Karpas-422 (cell line): ENCODE data around the gene BTBD17. TPM values are rescaled to one million over a fixed set of nuclear protein-coding genes. Genes with fewer than 3 reads are reported as not detected.

ENCODE experiments used
- DNase-seq: peaks from one replicate; pipeline ENCODE4 v3.0.0-alpha.2; 2015
- H2AFZ ChIP-seq: fragments of 200-600 bp; sonication (generic); 2 replicates; pipeline ENCODE4 v1.6.1; 2014; ENCODE audit warnings: antibody characterized with exemption, low read length, mixed read lengths
- H3K27ac ChIP-seq: fragments of 200-600 bp; sonication (generic); 2 replicates; pipeline ENCODE4 v1.5.1; 2014; ENCODE audit warnings: mild to moderate bottlenecking, low read length, moderate library complexity
- H3K27me3 ChIP-seq: fragments of 200-600 bp; sonication (generic); 2 replicates; pipeline ENCODE4 v1.6.1; 2014; ENCODE audit warnings: low read length, mixed read lengths
- H3K36me3 ChIP-seq: fragments of 200-600 bp; sonication (generic); 2 replicates; pipeline ENCODE4 v1.6.1; 2014; ENCODE audit warnings: low read length, mixed read lengths; ENCODE audit not compliant: insufficient read depth
- H3K4me1 ChIP-seq: fragments of 200-600 bp; sonication (generic); 2 replicates; pipeline ENCODE4 v1.6.1; 2014; ENCODE audit warnings: mild to moderate bottlenecking, low read length, mixed read lengths
- H3K4me2 ChIP-seq: fragments of 200-600 bp; sonication (generic); 2 replicates; pipeline ENCODE4 v1.6.1; 2014; ENCODE audit warnings: low read length, low read depth, mild to moderate bottlenecking; ENCODE audit not compliant: poor library complexity, severe bottlenecking
- H3K4me3 ChIP-seq: fragments of 200-600 bp; sonication (generic); 2 replicates; pipeline ENCODE4 v1.5.1; 2014; ENCODE audit warnings: mild to moderate bottlenecking, antibody characterized with exemption, low read length, mixed read lengths
- H3K79me2 ChIP-seq: fragments of 200-600 bp; sonication (generic); 2 replicates; pipeline ENCODE4 v1.6.1; 2014; ENCODE audit warnings: mild to moderate bottlenecking, low read length, mixed read lengths
- H3K9ac ChIP-seq: fragments of 200-600 bp; sonication (generic); 2 replicates; pipeline ENCODE4 v1.6.0; 2014; ENCODE audit warnings: low read length
- H3K9me2 ChIP-seq: fragments of 200-600 bp; sonication (generic), shearing (Covaris generic); replicated peaks from 2 replicates; pipeline ENCODE4 v1.6.0; 2014; ENCODE audit warnings: mild to moderate bottlenecking, low read length, moderate library complexity; ENCODE audit not compliant: insufficient read depth
- H3K9me3 ChIP-seq: fragments of 300-700, 200-600 bp; sonication (generic); 2 replicates; pipeline ENCODE4 v1.6.1; 2014; ENCODE audit warnings: low read length, mixed read lengths
- H4K20me1 ChIP-seq: fragments of 200-600 bp; sonication (generic); 2 replicates; pipeline ENCODE4 v1.6.1; 2014; ENCODE audit warnings: mild to moderate bottlenecking, antibody characterized with exemption, low read length, low read depth; ENCODE audit not compliant: insufficient read depth
- total RNA-seq: library from RNA; depleted of rRNA; stranded (reverse); fragments of >200 nt; shearing (Covaris generic); gene quantifications from 2 replicates; pipeline ENCODE4 v1.2.3, GENCODE V29; 2014; ENCODE audit warnings: low replicate concordance

The BTBD17 gene
- total RNA-seq, 1 experiment from 2014 or later, result not detected

- H3K4me2 ChIP-seq, result no peak overlapping the region
- H3K4me1 ChIP-seq, result no peaks in the 10 kb centered on the region
- H3K9ac ChIP-seq, result no peak overlapping the region
- no peaks in the 10 kb centered on the region for H3K9me2 ChIP-seq
- no peak overlapping the region for H3K27ac ChIP-seq
- H3K79me2 ChIP-seq, result no peaks in the 10 kb centered on the region
- no peaks in the 10 kb centered on the region for H3K36me3 ChIP-seq
- H2AFZ ChIP-seq, result no peak overlapping the region
- no peaks in the 10 kb centered on the region for H4K20me1 ChIP-seq
- no peak for DNase-seq
- no peak overlapping the region for H3K4me3 ChIP-seq
- no peaks in the 10 kb centered on the region for H3K9me3 ChIP-seq
- no peaks in the 10 kb centered on the region for H3K27me3 ChIP-seq
These were observed 3.0 kb downstream of the BTBD17 start for GRCh38 chr17:74358697-74359096.

GRCh38 chr17:74357466-74357809, 4.2 kb downstream of the BTBD17 start:
- Histone ChIP-seq H3K4me3 (no peak overlapping the region), H3K4me2 (no peak overlapping the region), H3K9ac (no peak overlapping the region), H4K20me1 (no peaks in the 10 kb centered on the region), H3K4me1 (no peaks in the 10 kb centered on the region), H3K79me2 (no peaks in the 10 kb centered on the region), H3K27me3 (no peaks in the 10 kb centered on the region), H2AFZ (no peak overlapping the region), H3K27ac (no peak overlapping the region), H3K9me3 (no peaks in the 10 kb centered on the region), H3K36me3 (no peaks in the 10 kb centered on the region), H3K9me2 (no peaks in the 10 kb centered on the region)
- no peak for DNase-seq

DNA sequence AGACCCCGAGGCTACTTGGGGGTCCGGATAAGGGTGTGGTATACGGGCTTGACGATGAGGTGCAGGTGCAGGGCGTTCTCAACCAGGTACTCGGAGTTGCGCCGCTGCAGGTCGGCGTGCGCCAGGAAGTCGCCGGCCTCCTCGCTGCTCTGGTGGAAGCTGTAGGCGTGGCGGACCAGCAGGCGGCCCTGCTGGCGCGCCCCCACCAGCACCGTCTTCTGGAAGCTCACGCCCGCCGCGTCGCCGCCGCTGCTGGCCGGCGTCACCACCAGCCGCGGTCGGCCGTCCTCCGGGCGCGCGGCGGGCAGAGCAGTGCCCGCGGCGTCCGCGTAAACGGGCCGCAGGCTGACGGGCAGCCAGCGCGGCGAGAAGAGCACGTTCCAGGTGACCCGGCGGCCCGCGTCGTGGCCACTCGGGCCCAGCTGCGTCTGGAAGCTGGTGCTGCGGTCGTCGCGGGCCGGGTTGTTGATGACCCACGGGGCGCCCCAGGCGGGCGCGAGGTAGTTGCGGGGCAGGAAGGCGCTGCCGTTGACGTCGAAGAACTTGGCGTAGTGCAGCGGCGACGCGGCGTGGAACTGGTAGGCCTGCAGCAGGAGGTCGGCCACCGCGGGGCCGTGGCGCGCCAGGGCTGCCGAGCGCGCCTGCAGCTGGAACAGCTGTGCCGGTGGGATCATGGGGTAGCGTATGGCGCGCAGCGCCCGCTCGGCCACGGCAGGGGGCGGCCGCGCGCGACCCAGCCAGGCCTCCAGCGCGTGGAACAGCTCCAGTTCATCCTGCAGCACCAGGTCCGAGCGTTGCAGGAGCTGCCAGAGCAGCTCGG, 4.8 kb downstream of the BTBD17 start:
- Histone ChIP-seq H3K4me2 (no peak overlapping the region), H3K9me2 (no peaks in the 10 kb centered on the region), H3K9me3 (no peaks in the 10 kb centered on the region), H3K9ac (no peak overlapping the region), H3K27ac (no peak overlapping the region), H2AFZ (no peak overlapping the region), H3K4me1 (no peaks in the 10 kb centered on the region), H3K36me3 (no peaks in the 10 kb centered on the region), H3K4me3 (no peak overlapping the region), H3K79me2 (no peaks in the 10 kb centered on the region), H4K20me1 (no peaks in the 10 kb centered on the region), H3K27me3 (no peaks in the 10 kb centered on the region)
- no peak for DNase-seq

- no peak for DNase-seq
- H2AFZ ChIP-seq, result no peak overlapping the region
- H3K27me3 ChIP-seq, result no peaks in the 10 kb centered on the region
- H3K9ac ChIP-seq, result no peak overlapping the region
- no peak overlapping the region for H3K4me2 ChIP-seq
- no peaks in the 10 kb centered on the region for H3K36me3 ChIP-seq
- no peak overlapping the region for H3K4me3 ChIP-seq
- no peaks in the 10 kb centered on the region for H4K20me1 ChIP-seq
- H3K9me3 ChIP-seq, result no peaks in the 10 kb centered on the region
- H3K4me1 ChIP-seq, result no peaks in the 10 kb centered on the region
- no peaks in the 10 kb centered on the region for H3K79me2 ChIP-seq
- no peak overlapping the region for H3K27ac ChIP-seq
- H3K9me2 ChIP-seq, result no peaks in the 10 kb centered on the region
These were observed 6.6 kb downstream of the BTBD17 start for GRCh38 chr17:74355065-74355464.

DNA sequence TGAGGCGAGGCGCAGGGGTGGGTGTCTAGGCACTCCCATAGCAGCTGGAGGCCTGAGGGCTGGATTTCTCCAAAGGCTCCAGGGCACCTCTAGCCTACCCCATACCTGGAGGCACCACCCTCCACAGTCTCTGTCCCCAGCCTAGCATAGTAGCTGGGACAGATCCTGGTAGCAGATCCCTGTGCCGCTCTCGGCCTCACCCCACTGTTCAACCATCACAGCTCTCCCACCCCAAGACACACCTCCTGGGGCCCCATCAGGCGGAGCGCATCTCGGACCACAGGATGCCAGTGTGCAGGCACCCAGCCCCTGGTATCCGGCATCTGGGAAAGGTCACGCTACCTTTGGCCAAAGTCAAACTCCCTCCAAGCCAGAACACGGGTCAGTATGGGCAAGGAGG, 7.1 kb downstream of the BTBD17 start:
- Histone ChIP-seq H2AFZ (no peak overlapping the region), H3K27ac (no peak overlapping the region), H3K4me3 (no peak overlapping the region), H3K4me1 (no peaks in the 10 kb centered on the region), H3K9ac (no peak overlapping the region), H4K20me1 (no peaks in the 10 kb centered on the region), H3K4me2 (no peak overlapping the region), H3K9me3 (no peaks in the 10 kb centered on the region), H3K79me2 (no peaks in the 10 kb centered on the region), H3K36me3 (no peaks in the 10 kb centered on the region), H3K27me3 (no peaks in the 10 kb centered on the region), H3K9me2 (no peaks in the 10 kb centered on the region)
- no peak for DNase-seq

- Histone ChIP-seq H3K4me1 (no peaks in the 10 kb centered on the region), H3K27ac (no peak overlapping the region), H4K20me1 (no peaks in the 10 kb centered on the region), H3K9ac (no peak overlapping the region), H3K27me3 (no peaks in the 10 kb centered on the region), H3K4me3 (no peak overlapping the region), H3K4me2 (no peak overlapping the region), H3K36me3 (no peaks in the 10 kb centered on the region), H2AFZ (no peak overlapping the region), H3K79me2 (no peaks in the 10 kb centered on the region), H3K9me2 (no peaks in the 10 kb centered on the region), H3K9me3 (no peaks in the 10 kb centered on the region)
- peak; percentile 84 for DNase-seq
These were observed 7.5 kb downstream of the BTBD17 start for GRCh38 chr17:74354123-74354522.

DNA sequence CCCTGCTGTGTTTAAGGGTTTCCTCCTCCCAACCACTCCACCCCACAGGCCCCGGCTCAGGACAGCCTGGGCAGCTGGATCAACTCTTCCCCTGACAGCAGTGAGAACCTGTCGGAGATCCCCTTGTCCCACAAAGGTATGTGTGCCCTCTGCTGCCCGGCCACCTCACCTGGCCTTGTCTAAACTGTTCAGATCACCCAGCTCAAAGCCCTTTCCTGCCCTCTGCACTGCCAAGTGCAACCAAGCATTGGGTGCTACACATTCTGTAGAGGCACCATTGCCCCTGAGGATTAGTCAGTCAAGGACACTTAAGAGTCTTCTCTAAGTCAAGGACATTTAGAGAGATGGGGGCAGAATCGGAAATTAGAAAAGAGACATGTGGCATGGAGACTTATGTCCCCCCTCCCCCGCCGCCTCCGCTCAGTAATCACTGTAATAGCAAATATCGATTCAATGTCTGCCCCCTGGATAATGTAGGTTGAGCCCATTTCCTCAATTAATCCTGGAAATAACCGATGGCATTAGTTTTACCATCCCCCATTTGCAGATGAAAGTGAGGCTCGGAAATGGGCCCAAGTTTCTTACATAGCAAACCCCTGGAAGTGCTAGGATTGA, 8.1 kb downstream of the BTBD17 start:
- Histone ChIP-seq H3K4me2 (no peak overlapping the region), H3K4me1 (no peaks in the 10 kb centered on the region), H3K4me3 (no peak overlapping the region), H4K20me1 (no peaks in the 10 kb centered on the region), H3K9ac (no peak overlapping the region), H3K27ac (no peak overlapping the region), H3K9me2 (no peaks in the 10 kb centered on the region), H3K36me3 (no peaks in the 10 kb centered on the region), H3K9me3 (no peaks in the 10 kb centered on the region), H2AFZ (no peak overlapping the region), H3K79me2 (no peaks in the 10 kb centered on the region), H3K27me3 (no peaks in the 10 kb centered on the region)
- no peak for DNase-seq

- no peak overlapping the region for H3K4me2 ChIP-seq
- H3K9me3 ChIP-seq, result no peaks in the 10 kb centered on the region
- no peaks in the 10 kb centered on the region for H3K4me1 ChIP-seq
- no peaks in the 10 kb centered on the region for H3K27me3 ChIP-seq
- H2AFZ ChIP-seq, result no peak overlapping the region
- no peak for DNase-seq
- no peak overlapping the region for H3K27ac ChIP-seq
- no peaks in the 10 kb centered on the region for H3K9me2 ChIP-seq
- no peaks in the 10 kb centered on the region for H3K36me3 ChIP-seq
- no peak overlapping the region for H3K9ac ChIP-seq
- no peaks in the 10 kb centered on the region for H4K20me1 ChIP-seq
- H3K4me3 ChIP-seq, result no peak overlapping the region
- H3K79me2 ChIP-seq, result no peaks in the 10 kb centered on the region
These were observed 10.0 kb downstream of the BTBD17 start for GRCh38 chr17:74351552-74352210.
